HCT116 (cell line): Measurements from ENCODE around the gene FNDC5. TPM values are rescaled to one million over a fixed set of nuclear protein-coding genes. Genes with fewer than 3 reads are reported as not detected.

Source experiments
- ATAC-seq: fragments of 200-7000 bp; cut with Tn5 transposase; 2 replicates; pipeline ENCODE4 v1.9.1; 2020; ENCODE audit warnings: mild to moderate bottlenecking, moderate library complexity
- BruUV-seq: library from RNA; stranded (reverse); fragments of 400-500 nt; replicated peaks from 2 replicates; lab custom pipeline; 2021; lab: Mats Ljungman, UMichigan
- CTCF ChIA-PET: fragments of 300-600 bp; sonication (Branson Sonifier 250); formaldehyde crosslinking; loops from one replicate; lab custom pipeline; 2021; ENCODE audit warnings: antibody characterized with exemption; lab: Charles Lee
- POLR2A ChIA-PET: fragments of 300-600, 350-600 bp; sonication (Branson Sonifier 250); formaldehyde crosslinking; loops from one replicate; lab custom pipeline; 2021; ENCODE audit warnings: antibody characterized with exemption; lab: Charles Lee
- RAD21 ChIA-PET, 2 experiments: fragments of 300-600 bp; sonication (Branson Sonifier 250); formaldehyde crosslinking; loops; one replicate each; lab custom pipeline; 2023; ENCODE audit warnings: low total read pairs in 2 of 2; ENCODE audit not compliant: uncharacterized antibody in 2 of 2, unreplicated experiment in 2 of 2, low non-redundant PET in 1 of 2; lab: Charles Lee
- DNase-seq: peaks from one replicate; pipeline ENCODE4 v3.0.0-alpha.2; 2010; ENCODE audit warnings: low read depth, low spot score
- H2AFZ ChIP-seq: fragments of 200-600 bp; shearing (Covaris generic), sonication (generic); 2 replicates; pipeline ENCODE4 v1.6.1; 2017; ENCODE audit warnings: low read depth, mixed run types, mixed read lengths, antibody characterized with exemption, low read length; ENCODE audit not compliant: poor library complexity, severe bottlenecking
- H3K27ac ChIP-seq: 2 replicates; pipeline ENCODE4 v1.5.1; 2012; ENCODE audit warnings: low read depth, low read length
- H3K27me3 ChIP-seq: fragments of 200-600 bp; sonication (generic); 2 replicates; pipeline ENCODE4 v1.6.1; 2016; ENCODE audit warnings: mixed run types, low read length, mixed read lengths; ENCODE audit not compliant: insufficient read depth
- H3K36me3 ChIP-seq, 2 experiments: fragments of 200-500 bp in 1 of 2; fragments of 200-600 bp in 1 of 2; sonication (Bioruptor generic) in 1 of 2; sonication (generic) in 1 of 2; 2 replicates each; pipeline versions ENCODE4 v1.5.1 to v1.6.1; 2014 to 2016; ENCODE audit warnings: low read length in 2 of 2, inconsistent platforms in 1 of 2, mixed read lengths in 1 of 2, mixed run types in 1 of 2; ENCODE audit not compliant: insufficient read depth in 2 of 2, control insufficient read depth in 1 of 2
- H3K4me1 ChIP-seq, 2 experiments: fragments of 200-600 bp in 1 of 2; sonication (generic) in 1 of 2; 2 replicates each; pipeline versions ENCODE4 v1.5.1 to v1.6.1; 2012 to 2017; ENCODE audit warnings: low read length in 2 of 2, inconsistent platforms in 1 of 2, mild to moderate bottlenecking in 1 of 2, mixed read lengths in 1 of 2, mixed run types in 1 of 2, moderate library complexity in 1 of 2; ENCODE audit not compliant: insufficient read depth in 2 of 2, control insufficient read depth in 1 of 2
- H3K4me2 ChIP-seq: fragments of 200-600 bp; sonication (generic); 2 replicates; pipeline ENCODE4 v1.6.1; 2017; ENCODE audit warnings: mixed run types, low read length, mixed read lengths
- H3K4me3 ChIP-seq, 2 experiments: fragments of 200-600 bp in 1 of 2; sonication (generic) in 1 of 2; replicated peaks in 1 of 2; 2 replicates each; pipeline ENCODE4 v1.5.1; 2011 to 2016; ENCODE audit warnings: low read length in 2 of 2, control low read depth in 1 of 2, low read depth in 1 of 2, mild to moderate bottlenecking in 1 of 2, mixed read lengths in 1 of 2, mixed run types in 1 of 2
- H3K79me2 ChIP-seq: fragments of 200-600 bp; sonication (generic); 2 replicates; pipeline ENCODE4 v1.6.1; 2017; ENCODE audit warnings: mild to moderate bottlenecking, mixed run types, low read length, moderate library complexity, mixed read lengths; ENCODE audit not compliant: insufficient read depth
- H3K9ac ChIP-seq: fragments of 200-600 bp; sonication (generic); 2 replicates; pipeline ENCODE4 v1.6.1; 2016; ENCODE audit warnings: low read length, mixed read lengths
- H3K9me2 ChIP-seq: fragments of 200-600 bp; sonication (generic), shearing (Covaris generic); 2 replicates; pipeline ENCODE4 v1.6.1; 2017; ENCODE audit warnings: mixed run types, mild to moderate bottlenecking, moderate library complexity; ENCODE audit not compliant: insufficient read depth
- H3K9me3 ChIP-seq, 2 experiments: fragments of 200-500 bp in 1 of 2; fragments of 200-600 bp in 1 of 2; sonication (Bioruptor generic) in 1 of 2; sonication (generic) in 1 of 2; 2 replicates each; pipeline ENCODE4 v1.6.1; 2014 to 2017; ENCODE audit warnings: low read length in 2 of 2, mixed read lengths in 2 of 2, inconsistent platforms in 1 of 2, low read depth in 1 of 2, mild to moderate bottlenecking in 1 of 2, mixed run types in 1 of 2, moderate library complexity in 1 of 2; ENCODE audit not compliant: control insufficient read depth in 1 of 2, insufficient read depth in 1 of 2
- H4K20me1 ChIP-seq: fragments of 200-600 bp; sonication (generic), shearing (Covaris generic); 2 replicates; pipeline ENCODE4 v1.6.1; 2017; ENCODE audit warnings: mixed run types, mild to moderate bottlenecking, moderate library complexity; ENCODE audit not compliant: insufficient read depth
- CBX3 ChIP-seq: IDR thresholded peaks from 2 replicates; pipeline ENCODE4 v1.6.1; 2012; ENCODE audit warnings: low read depth
- CEBPB ChIP-seq: IDR thresholded peaks from 2 replicates; pipeline ENCODE4 v1.6.1; 2012; ENCODE audit warnings: low read depth
- EGR1 ChIP-seq: IDR thresholded peaks from 2 replicates; pipeline ENCODE4 v1.6.1; 2012; ENCODE audit warnings: low read depth
- ELF1 ChIP-seq: IDR thresholded peaks from 2 replicates; pipeline ENCODE4 v1.6.1; 2012; ENCODE audit warnings: low read depth, borderline replicate concordance
- EZH2 ChIP-seq: fragments of 200-600 bp; sonication (generic); IDR thresholded peaks from 2 replicates; pipeline ENCODE4 v1.6.1; 2017; ENCODE audit warnings: antibody characterized with exemption, mixed run types
- JUND ChIP-seq: IDR thresholded peaks from 2 replicates; pipeline ENCODE4 v1.6.1; 2012
- POLR2A ChIP-seq: IDR thresholded peaks from 2 replicates; pipeline ENCODE4 v1.7.0; 2011; ENCODE audit warnings: borderline replicate concordance; ENCODE audit not compliant: insufficient read depth, insufficient read length; ENCODE audit errors: extremely low read depth
- POLR2AphosphoS5 ChIP-seq: IDR thresholded peaks from 2 replicates; pipeline ENCODE4 v1.6.1; 2011; ENCODE audit warnings: mild to moderate bottlenecking, low read depth, low read length, moderate library complexity
- RAD21 ChIP-seq: IDR thresholded peaks from 2 replicates; pipeline ENCODE4 v1.6.1; 2012; ENCODE audit warnings: low read depth, mild to moderate bottlenecking
- SIN3A ChIP-seq: IDR thresholded peaks from 2 replicates; pipeline ENCODE4 v1.6.1; 2012; ENCODE audit warnings: low read depth
- SP1 ChIP-seq: IDR thresholded peaks from 2 replicates; pipeline ENCODE4 v1.6.1; 2012; ENCODE audit warnings: low read depth
- SRF ChIP-seq: IDR thresholded peaks from 2 replicates; pipeline ENCODE4 v1.6.1; 2012; ENCODE audit warnings: low read depth
- TCF7L2 ChIP-seq: IDR thresholded peaks from 2 replicates; pipeline ENCODE4 v1.7.0; 2011; ENCODE audit warnings: borderline replicate concordance, inconsistent platforms; ENCODE audit not compliant: insufficient read depth, insufficient read length; ENCODE audit errors: extremely low read depth
- ZFX ChIP-seq: fragments of 450-650 bp; IDR thresholded peaks from 2 replicates; pipeline ENCODE4 v1.6.1; 2017
- intact Hi-C: fragments of 100-400 bp; cut with micrococcal nuclease; formaldehyde crosslinking; loops from 2 replicates; pipeline ENCODE4 v1.10.0; 2022
- total RNA-seq: library from RNA; stranded (reverse); gene quantifications from one replicate; pipeline ENCODE4 v1.2.1, GENCODE V29; 2021; ENCODE audit not compliant: unreplicated experiment
- TF ChIP-seq, protein P1 (sequence below): IDR thresholded peaks from 2 replicates; pipeline ENCODE4 v1.6.1; 2012; ENCODE audit warnings: low read depth
- TF ChIP-seq, protein P2 (sequence below): IDR thresholded peaks from 2 replicates; pipeline ENCODE4 v1.6.1; 2012
- TF ChIP-seq, protein P3 (sequence below), 3 experiments: fragments of 200-600 bp in 1 of 3; sonication (generic) in 1 of 3; IDR thresholded peaks in 2 of 3; conservative IDR thresholded peaks in 1 of 3; 2 replicates each; pipeline ENCODE4 v1.5.1; 2012 to 2017; ENCODE audit warnings: low read depth in 2 of 3, low read length in 2 of 3, antibody characterized with exemption in 1 of 3, borderline replicate concordance in 1 of 3, control low read depth in 1 of 3, mild to moderate bottlenecking in 1 of 3, mixed read lengths in 1 of 3, mixed run types in 1 of 3, moderate library complexity in 1 of 3; ENCODE audit not compliant: insufficient read depth in 1 of 3
- TF ChIP-seq, protein P4 (sequence below): IDR thresholded peaks from 2 replicates; pipeline ENCODE4 v1.6.1; 2012
- TF ChIP-seq, protein P5 (sequence below): IDR thresholded peaks from 2 replicates; pipeline ENCODE4 v1.6.1; 2011; ENCODE audit warnings: mild to moderate bottlenecking, low read length, moderate library complexity; ENCODE audit not compliant: insufficient replicate concordance; ENCODE audit errors: extremely low read depth

FNDC5 gene
- total RNA-seq, 1 experiment from 2014 or later = not detected

DNA sequence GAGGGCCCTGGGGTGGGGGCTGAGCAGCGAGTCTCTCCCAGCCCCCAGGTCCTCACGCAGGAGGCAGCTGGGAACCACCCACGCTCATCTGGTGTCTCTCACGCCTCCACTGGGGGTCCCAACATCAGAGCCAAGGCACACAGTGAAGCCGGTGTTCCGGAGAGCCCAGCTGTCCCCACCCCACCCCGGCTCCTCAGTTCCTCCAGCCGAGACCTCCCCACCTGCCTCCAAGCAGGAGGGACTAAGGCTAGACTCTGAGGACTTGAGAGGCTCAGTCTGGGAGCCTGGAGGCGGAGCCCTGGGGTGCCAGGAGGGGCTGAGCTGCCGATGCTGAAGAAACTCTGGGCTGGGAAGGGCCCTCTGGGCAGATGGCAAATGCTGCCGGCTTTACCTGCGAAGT is 14.0 kb upstream of the FNDC5 start:
- no peaks in the 10 kb centered on the region for H3K9me2 ChIP-seq
- RAD21 ChIA-PET = no interaction called here
- H3K79me2 ChIP-seq = no peaks in the 10 kb centered on the region
- ATAC-seq = no peak
- peaks cover 0 to 5% of the 10 kb centered on the region in 2 experiments; a peak in 1 of 4 replicates for H3K4me1 ChIP-seq
- no peak overlapping the region for H3K27ac ChIP-seq
- H3K4me3 ChIP-seq = no peak overlapping the region
- no TSS peak for BruUV-seq
- TF ChIP-seq, protein P1, sequence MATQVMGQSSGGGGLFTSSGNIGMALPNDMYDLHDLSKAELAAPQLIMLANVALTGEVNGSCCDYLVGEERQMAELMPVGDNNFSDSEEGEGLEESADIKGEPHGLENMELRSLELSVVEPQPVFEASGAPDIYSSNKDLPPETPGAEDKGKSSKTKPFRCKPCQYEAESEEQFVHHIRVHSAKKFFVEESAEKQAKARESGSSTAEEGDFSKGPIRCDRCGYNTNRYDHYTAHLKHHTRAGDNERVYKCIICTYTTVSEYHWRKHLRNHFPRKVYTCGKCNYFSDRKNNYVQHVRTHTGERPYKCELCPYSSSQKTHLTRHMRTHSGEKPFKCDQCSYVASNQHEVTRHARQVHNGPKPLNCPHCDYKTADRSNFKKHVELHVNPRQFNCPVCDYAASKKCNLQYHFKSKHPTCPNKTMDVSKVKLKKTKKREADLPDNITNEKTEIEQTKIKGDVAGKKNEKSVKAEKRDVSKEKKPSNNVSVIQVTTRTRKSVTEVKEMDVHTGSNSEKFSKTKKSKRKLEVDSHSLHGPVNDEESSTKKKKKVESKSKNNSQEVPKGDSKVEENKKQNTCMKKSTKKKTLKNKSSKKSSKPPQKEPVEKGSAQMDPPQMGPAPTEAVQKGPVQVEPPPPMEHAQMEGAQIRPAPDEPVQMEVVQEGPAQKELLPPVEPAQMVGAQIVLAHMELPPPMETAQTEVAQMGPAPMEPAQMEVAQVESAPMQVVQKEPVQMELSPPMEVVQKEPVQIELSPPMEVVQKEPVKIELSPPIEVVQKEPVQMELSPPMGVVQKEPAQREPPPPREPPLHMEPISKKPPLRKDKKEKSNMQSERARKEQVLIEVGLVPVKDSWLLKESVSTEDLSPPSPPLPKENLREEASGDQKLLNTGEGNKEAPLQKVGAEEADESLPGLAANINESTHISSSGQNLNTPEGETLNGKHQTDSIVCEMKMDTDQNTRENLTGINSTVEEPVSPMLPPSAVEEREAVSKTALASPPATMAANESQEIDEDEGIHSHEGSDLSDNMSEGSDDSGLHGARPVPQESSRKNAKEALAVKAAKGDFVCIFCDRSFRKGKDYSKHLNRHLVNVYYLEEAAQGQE = no peak
- no peak for TF ChIP-seq ELF1
- TF ChIP-seq, protein P2, sequence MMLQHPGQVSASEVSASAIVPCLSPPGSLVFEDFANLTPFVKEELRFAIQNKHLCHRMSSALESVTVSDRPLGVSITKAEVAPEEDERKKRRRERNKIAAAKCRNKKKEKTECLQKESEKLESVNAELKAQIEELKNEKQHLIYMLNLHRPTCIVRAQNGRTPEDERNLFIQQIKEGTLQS = no peak
- no peak for TF ChIP-seq ZFX
- no peak for TF ChIP-seq EZH2
- TF ChIP-seq RAD21 = no peak
- no peak for TF ChIP-seq CBX3
- TF ChIP-seq, protein P3, sequence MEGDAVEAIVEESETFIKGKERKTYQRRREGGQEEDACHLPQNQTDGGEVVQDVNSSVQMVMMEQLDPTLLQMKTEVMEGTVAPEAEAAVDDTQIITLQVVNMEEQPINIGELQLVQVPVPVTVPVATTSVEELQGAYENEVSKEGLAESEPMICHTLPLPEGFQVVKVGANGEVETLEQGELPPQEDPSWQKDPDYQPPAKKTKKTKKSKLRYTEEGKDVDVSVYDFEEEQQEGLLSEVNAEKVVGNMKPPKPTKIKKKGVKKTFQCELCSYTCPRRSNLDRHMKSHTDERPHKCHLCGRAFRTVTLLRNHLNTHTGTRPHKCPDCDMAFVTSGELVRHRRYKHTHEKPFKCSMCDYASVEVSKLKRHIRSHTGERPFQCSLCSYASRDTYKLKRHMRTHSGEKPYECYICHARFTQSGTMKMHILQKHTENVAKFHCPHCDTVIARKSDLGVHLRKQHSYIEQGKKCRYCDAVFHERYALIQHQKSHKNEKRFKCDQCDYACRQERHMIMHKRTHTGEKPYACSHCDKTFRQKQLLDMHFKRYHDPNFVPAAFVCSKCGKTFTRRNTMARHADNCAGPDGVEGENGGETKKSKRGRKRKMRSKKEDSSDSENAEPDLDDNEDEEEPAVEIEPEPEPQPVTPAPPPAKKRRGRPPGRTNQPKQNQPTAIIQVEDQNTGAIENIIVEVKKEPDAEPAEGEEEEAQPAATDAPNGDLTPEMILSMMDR (IDR thresholded peaks at IDR 0.05 in 2 of 3, conservative IDR thresholded peaks at IDR 0.05 in 1 of 3; ENCODE audit: borderline replicate concordance in 1 of 3, insufficient read depth in 1 of 3, low read depth in 2 of 3, low read length in 2 of 3) = no peak
- no peak for TF ChIP-seq TCF7L2
- TF ChIP-seq, protein P4, sequence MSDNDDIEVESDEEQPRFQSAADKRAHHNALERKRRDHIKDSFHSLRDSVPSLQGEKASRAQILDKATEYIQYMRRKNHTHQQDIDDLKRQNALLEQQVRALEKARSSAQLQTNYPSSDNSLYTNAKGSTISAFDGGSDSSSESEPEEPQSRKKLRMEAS = no peak
- no peak for TF ChIP-seq POLR2A
- no peak for TF ChIP-seq SIN3A
- no peak for TF ChIP-seq EGR1
- no peak for TF ChIP-seq SRF
- TF ChIP-seq SP1 = no peak
- no peak for TF ChIP-seq POLR2AphosphoS5
- no peak for TF ChIP-seq CEBPB
- TF ChIP-seq JUND = no peak
- TF ChIP-seq, protein P5, sequence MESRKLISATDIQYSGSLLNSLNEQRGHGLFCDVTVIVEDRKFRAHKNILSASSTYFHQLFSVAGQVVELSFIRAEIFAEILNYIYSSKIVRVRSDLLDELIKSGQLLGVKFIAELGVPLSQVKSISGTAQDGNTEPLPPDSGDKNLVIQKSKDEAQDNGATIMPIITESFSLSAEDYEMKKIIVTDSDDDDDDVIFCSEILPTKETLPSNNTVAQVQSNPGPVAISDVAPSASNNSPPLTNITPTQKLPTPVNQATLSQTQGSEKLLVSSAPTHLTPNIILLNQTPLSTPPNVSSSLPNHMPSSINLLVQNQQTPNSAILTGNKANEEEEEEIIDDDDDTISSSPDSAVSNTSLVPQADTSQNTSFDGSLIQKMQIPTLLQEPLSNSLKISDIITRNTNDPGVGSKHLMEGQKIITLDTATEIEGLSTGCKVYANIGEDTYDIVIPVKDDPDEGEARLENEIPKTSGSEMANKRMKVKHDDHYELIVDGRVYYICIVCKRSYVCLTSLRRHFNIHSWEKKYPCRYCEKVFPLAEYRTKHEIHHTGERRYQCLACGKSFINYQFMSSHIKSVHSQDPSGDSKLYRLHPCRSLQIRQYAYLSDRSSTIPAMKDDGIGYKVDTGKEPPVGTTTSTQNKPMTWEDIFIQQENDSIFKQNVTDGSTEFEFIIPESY = no peak
- TF ChIP-seq, all 23 proteins: peak for 0
- H3K4me2 ChIP-seq = no peak overlapping the region
- no peaks in the 10 kb centered on the region for H4K20me1 ChIP-seq
- intact Hi-C loops = no loop called here
- CTCF ChIA-PET = no interaction called here
- no peaks in the 10 kb centered on the region for H3K9me3 ChIP-seq
- DNase-seq = no peak
- H2AFZ ChIP-seq = no peak overlapping the region
- H3K9ac ChIP-seq = no peak overlapping the region
- POLR2A ChIA-PET = no interaction called here
- no peaks in the 10 kb centered on the region for H3K36me3 ChIP-seq
- H3K27me3 ChIP-seq = no peaks in the 10 kb centered on the region
